Mesendoderm (in vitro differentiated cells): ENCODE results near the gene CLEC4G.
A peak's percentile ranks its signal among the peaks of the same experiment; 100 is the strongest.

Experiments
- DNase-seq: peaks from one replicate; pipeline ENCODE4 v3.0.0; 2013
- H2AK5ac ChIP-seq: 2 replicates; pipeline ENCODE4 v1.6.1; 2013; ENCODE audit warnings: low read length, inconsistent platforms
- H2BK120ac ChIP-seq: 2 replicates; pipeline ENCODE4 v1.6.1; 2013; ENCODE audit warnings: low read depth, mild to moderate bottlenecking, low read length, moderate library complexity, mixed read lengths
- H2BK15ac ChIP-seq: replicated peaks from 2 replicates; pipeline ENCODE4 v1.6.1; 2013; ENCODE audit warnings: low read depth, mild to moderate bottlenecking, moderate library complexity
- H2BK5ac ChIP-seq: 2 replicates; pipeline ENCODE4 v1.6.1; 2013; ENCODE audit warnings: low read length, inconsistent platforms
- H3K18ac ChIP-seq: 2 replicates; pipeline ENCODE4 v1.6.1; 2013; ENCODE audit warnings: mild to moderate bottlenecking, low read length, mixed read lengths
- H3K23ac ChIP-seq: one replicate; pipeline ENCODE4 v1.6.1; 2013; ENCODE audit warnings: low read length
- H3K27ac ChIP-seq: 2 replicates; pipeline ENCODE4 v1.5.1; 2013; ENCODE audit warnings: low read depth, mild to moderate bottlenecking, inconsistent platforms, low read length, moderate library complexity
- H3K27me3 ChIP-seq: 2 replicates; pipeline ENCODE4 v1.6.1; 2013; ENCODE audit warnings: low read length, control low read depth, mild to moderate bottlenecking, inconsistent platforms; ENCODE audit not compliant: insufficient read depth, poor library complexity
- H3K36me3 ChIP-seq: 2 replicates; pipeline ENCODE4 v1.6.1; 2013; ENCODE audit warnings: low read length, inconsistent platforms; ENCODE audit not compliant: control insufficient read depth, insufficient read depth
- H3K4ac ChIP-seq: one replicate; pipeline ENCODE4 v1.6.1; 2013; ENCODE audit warnings: low read depth, mild to moderate bottlenecking, low read length, moderate library complexity
- H3K4me1 ChIP-seq: 2 replicates; pipeline ENCODE4 v1.6.1; 2013; ENCODE audit warnings: low read depth, low read length, inconsistent platforms; ENCODE audit not compliant: control insufficient read depth
- H3K4me2 ChIP-seq: 2 replicates; pipeline ENCODE4 v1.6.1; 2013; ENCODE audit warnings: low read length
- H3K4me3 ChIP-seq: 2 replicates; pipeline ENCODE4 v1.5.1; 2013; ENCODE audit warnings: mild to moderate bottlenecking, low read length
- H3K56ac ChIP-seq: one replicate; pipeline ENCODE4 v1.6.1; 2013; ENCODE audit warnings: low read length
- H3K79me1 ChIP-seq: 2 replicates; pipeline ENCODE4 v1.6.1; 2013; ENCODE audit warnings: low read length, inconsistent platforms
- H3K79me2 ChIP-seq: 2 replicates; pipeline ENCODE4 v1.6.1; 2013; ENCODE audit warnings: mild to moderate bottlenecking, low read length; ENCODE audit not compliant: control insufficient read depth, insufficient read depth
- H3K9ac ChIP-seq: 2 replicates; pipeline ENCODE4 v1.6.1; 2013; ENCODE audit warnings: low read length, inconsistent platforms
- H4K5ac ChIP-seq: one replicate; pipeline ENCODE4 v1.6.1; 2013; ENCODE audit warnings: low read length
- H4K8ac ChIP-seq: one replicate; pipeline ENCODE4 v1.6.1; 2013; ENCODE audit warnings: low read depth, mild to moderate bottlenecking, control low read depth, low read length, moderate library complexity
- WGBS: extraction: QIAGEN DNeasy Blood & Tissue Kit; methylation state at CpG from one replicate; pipeline ENCODE4 v1.1.7; 2013; ENCODE audit warnings: low lambda C conversion rate, missing lambda C conversion rate; ENCODE audit not compliant: insufficient coverage; ENCODE audit errors: extremely low coverage; 5-methylcytosine and 5-hydroxymethylcytosine counted together

Gene CLEC4G

GRCh38 chr19:7756258-7756657 is 24.3 kb upstream of the CLEC4G start:
- Histone ChIP-seq H3K56ac (no peak overlapping the region), H3K79me1 (no peaks in the 10 kb centered on the region), H3K18ac (no peak overlapping the region), H3K27me3 (no peaks in the 10 kb centered on the region), H3K4me2 (no peak overlapping the region), H2BK5ac (no peak overlapping the region), H3K27ac (no peak overlapping the region), H2BK15ac (no peak overlapping the region), H3K79me2 (no peaks in the 10 kb centered on the region), H4K5ac (no peak overlapping the region), H3K23ac (no peak overlapping the region), H2AK5ac (no peak overlapping the region), H3K4ac (no peak overlapping the region), H3K9ac (no peak overlapping the region), H4K8ac (no peak overlapping the region), H3K36me3 (no peaks in the 10 kb centered on the region), H3K4me1 (no peaks in the 10 kb centered on the region), H3K4me3 (no peak overlapping the region), H2BK120ac (no peak overlapping the region)
- DNase-seq: no peak
- no CpG with 5 or more reads among the region's 4 CpGs for WGBS

DNA sequence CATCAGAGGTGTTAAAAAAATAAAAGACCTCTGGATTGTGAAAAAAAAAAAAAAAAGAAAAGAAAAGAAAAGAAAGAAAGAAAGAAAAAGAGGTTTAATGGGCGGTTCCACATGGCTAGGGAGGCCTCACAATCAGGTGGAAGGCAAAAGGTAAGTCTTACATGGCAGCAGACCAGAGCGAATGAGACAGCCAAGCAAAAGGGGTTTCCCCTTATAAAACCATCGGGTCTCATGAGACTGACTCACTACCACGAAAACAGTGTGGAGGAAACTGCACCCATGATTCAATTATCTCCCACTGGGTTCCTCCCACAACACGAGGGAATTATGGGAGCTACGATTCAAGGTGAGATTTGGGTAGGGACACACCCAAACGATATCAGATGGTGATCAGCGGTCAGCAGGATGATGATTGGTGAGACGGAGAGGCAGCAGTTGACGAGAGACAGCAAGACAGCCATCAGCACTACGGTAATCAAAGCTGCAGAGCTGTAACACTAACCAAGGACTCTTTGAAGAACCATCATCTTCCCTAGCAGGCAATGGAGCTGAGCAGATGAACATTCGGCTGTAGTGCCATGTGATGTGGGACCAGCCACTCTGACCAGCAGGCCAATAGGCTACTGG is 19.4 kb upstream of the CLEC4G start:
- H3K4me2 ChIP-seq: no peak overlapping the region
- H3K23ac ChIP-seq: no peak overlapping the region
- no peak overlapping the region for H4K8ac ChIP-seq
- DNase-seq: no peak
- H3K79me2 ChIP-seq: no peaks in the 10 kb centered on the region
- no peak overlapping the region for H2BK5ac ChIP-seq
- no peak overlapping the region for H2BK120ac ChIP-seq
- H3K4me3 ChIP-seq: no peak overlapping the region
- no peak overlapping the region for H2AK5ac ChIP-seq
- H3K18ac ChIP-seq: no peak overlapping the region
- no peaks in the 10 kb centered on the region for H3K36me3 ChIP-seq
- no peak overlapping the region for H2BK15ac ChIP-seq
- H3K27ac ChIP-seq: no peak overlapping the region
- H3K27me3 ChIP-seq: no peaks in the 10 kb centered on the region
- H4K5ac ChIP-seq: no peak overlapping the region
- H3K56ac ChIP-seq: no peak overlapping the region
- WGBS: no CpG with 5 or more reads among the region's 12 CpGs
- no peak overlapping the region for H3K4ac ChIP-seq
- H3K9ac ChIP-seq: no peak overlapping the region
- no peaks in the 10 kb centered on the region for H3K4me1 ChIP-seq
- no peaks in the 10 kb centered on the region for H3K79me1 ChIP-seq

DNA sequence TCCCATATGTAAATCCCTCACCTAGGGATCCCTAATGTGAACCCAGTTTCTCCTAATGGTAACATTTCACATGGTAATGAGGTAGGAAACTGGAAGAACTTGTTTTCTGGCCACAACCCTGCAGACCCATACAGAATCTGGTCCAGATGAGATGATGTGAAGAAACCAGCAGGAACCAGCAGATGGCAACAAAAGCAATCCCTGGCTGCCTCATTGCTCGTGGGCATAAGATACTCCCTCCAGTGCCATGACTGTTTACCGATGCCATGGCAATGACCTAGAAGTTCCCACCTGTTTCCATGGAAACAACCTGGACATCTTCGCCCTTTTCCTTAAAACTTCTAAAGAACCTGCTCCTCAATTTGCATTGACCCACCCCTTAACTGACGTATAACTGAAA is 16.8 kb upstream of the CLEC4G start:
- H3K36me3 ChIP-seq: no peaks in the 10 kb centered on the region
- no peak overlapping the region for H3K27ac ChIP-seq
- H3K27me3 ChIP-seq: no peaks in the 10 kb centered on the region
- H3K18ac ChIP-seq: no peak overlapping the region
- H4K5ac ChIP-seq: no peak overlapping the region
- peak; percentile 88 for DNase-seq
- no peaks in the 10 kb centered on the region for H3K79me1 ChIP-seq
- no peak overlapping the region for H3K9ac ChIP-seq
- H3K56ac ChIP-seq: no peak overlapping the region
- H3K79me2 ChIP-seq: no peaks in the 10 kb centered on the region
- H2BK120ac ChIP-seq: no peak overlapping the region
- no peak overlapping the region for H4K8ac ChIP-seq
- no peak overlapping the region for H3K23ac ChIP-seq
- H2AK5ac ChIP-seq: no peak overlapping the region
- H2BK5ac ChIP-seq: no peak overlapping the region
- no peak overlapping the region for H3K4ac ChIP-seq
- no peak overlapping the region for H2BK15ac ChIP-seq
- no peak overlapping the region for H3K4me2 ChIP-seq
- no peak overlapping the region for H3K4me3 ChIP-seq
- WGBS: no CpG with 5 or more reads among the region's 4 CpGs
- no peaks in the 10 kb centered on the region for H3K4me1 ChIP-seq

DNA sequence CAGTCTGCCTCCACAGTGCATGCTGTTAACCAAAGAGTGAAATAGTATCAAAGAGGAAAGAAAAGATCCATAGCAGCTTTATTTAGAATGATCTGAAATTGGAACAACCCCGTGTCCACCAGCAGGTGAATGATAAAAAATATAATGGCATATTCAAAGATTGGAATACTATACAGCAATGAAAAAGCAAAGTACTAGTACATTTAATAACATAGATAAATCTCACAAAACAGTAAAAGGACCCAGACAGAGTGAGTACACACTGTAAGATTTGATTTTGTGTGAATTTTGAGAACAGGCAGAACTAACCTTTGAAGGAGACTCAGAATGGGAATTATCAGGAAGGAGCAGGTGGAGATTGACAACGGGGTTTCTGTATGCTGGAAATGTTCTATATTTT is 16.3 kb upstream of the CLEC4G start:
- Histone ChIP-seq H3K27ac (no peak overlapping the region), H3K79me2 (no peaks in the 10 kb centered on the region), H3K4me3 (no peak overlapping the region), H3K4ac (no peak overlapping the region), H3K18ac (no peak overlapping the region), H3K56ac (no peak overlapping the region), H3K4me2 (no peak overlapping the region), H4K5ac (no peak overlapping the region), H3K27me3 (no peaks in the 10 kb centered on the region), H2BK15ac (no peak overlapping the region), H3K4me1 (no peaks in the 10 kb centered on the region), H4K8ac (no peak overlapping the region), H2BK5ac (no peak overlapping the region), H3K9ac (no peak overlapping the region), H2BK120ac (no peak overlapping the region), H3K79me1 (no peaks in the 10 kb centered on the region), H2AK5ac (no peak overlapping the region), H3K23ac (no peak overlapping the region), H3K36me3 (no peaks in the 10 kb centered on the region)
- WGBS: no CpG with 5 or more reads among the region's 2 CpGs
- DNase-seq: no peak

DNA sequence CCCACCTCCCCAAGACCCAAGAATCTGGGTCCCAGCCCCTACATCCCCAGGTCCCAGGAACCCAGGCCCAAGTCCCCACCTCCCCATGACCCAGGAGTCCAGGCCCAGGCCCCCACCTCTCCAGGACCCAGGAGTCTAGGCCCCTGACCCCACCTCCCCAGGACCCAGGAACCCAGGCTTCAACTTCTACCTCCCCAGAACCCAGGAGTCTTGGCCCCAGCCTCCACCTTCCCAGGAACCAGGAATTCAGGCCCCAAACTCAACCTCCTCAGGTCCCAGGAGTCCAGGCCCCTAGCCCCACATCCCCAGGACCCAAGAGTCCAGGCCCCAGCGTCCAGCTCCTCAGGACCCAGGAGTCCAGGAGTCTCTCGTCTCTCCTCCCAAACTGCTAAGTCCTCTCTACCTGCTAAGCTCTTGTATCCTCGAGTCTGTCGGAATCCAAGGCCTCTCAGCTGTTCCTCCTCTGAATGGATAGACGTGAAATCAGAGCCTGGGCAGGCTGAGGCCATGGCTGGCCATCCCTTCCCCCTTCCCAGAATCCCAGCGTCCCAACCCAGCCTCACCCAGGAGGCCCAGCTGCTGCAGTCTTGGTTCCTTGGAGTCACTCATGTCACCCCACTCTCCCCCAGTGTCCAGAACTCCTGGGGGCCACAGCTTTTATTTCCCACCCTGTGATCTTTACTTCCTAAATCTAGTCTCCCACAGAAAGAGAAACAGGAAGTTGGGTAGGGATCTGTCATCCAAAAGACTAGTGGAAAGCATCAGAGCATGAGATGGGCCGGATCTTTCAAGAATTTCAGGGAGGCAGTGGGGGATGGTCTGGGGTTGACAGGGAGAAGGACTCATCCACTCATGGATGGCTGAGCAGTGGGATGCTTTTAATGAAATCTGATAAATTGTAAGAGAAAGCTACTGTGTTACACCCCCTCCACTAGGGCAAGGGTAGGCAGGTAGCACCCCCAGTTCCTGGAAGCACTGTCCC is 15.3 kb upstream of the CLEC4G start, which contains the start of gene CD209:
Gene CD209, minus strand, starts transcription at position 632 of the 982 bp plus-strand sequence. Its CDS starts 23 bp downstream, at position 609.
- no peak within 1 kb of the TSS for H3K56ac ChIP-seq
- no peak within 1 kb of the TSS for H2AK5ac ChIP-seq
- no peak within 1 kb of the TSS for H3K9ac ChIP-seq
- no peak for DNase-seq
- H3K27me3 ChIP-seq: no peaks in the 10 kb centered on the region
- H3K4me1 ChIP-seq: no peaks in the 10 kb centered on the region
- no peak within 1 kb of the TSS for H2BK5ac ChIP-seq
- H3K23ac ChIP-seq: no peak within 1 kb of the TSS
- no peak within 1 kb of the TSS for H3K4me3 ChIP-seq
- H3K4me2 ChIP-seq: no peak within 1 kb of the TSS
- H3K27ac ChIP-seq: no peak within 1 kb of the TSS
- WGBS: no CpG with 5 or more reads among the region's 7 CpGs
- no peak within 1 kb of the TSS for H4K5ac ChIP-seq
- no peaks in the 10 kb centered on the region for H3K36me3 ChIP-seq
- H2BK15ac ChIP-seq: no peak within 1 kb of the TSS
- no peak within 1 kb of the TSS for H2BK120ac ChIP-seq
- H3K79me1 ChIP-seq: no peaks in the 10 kb centered on the region
- H3K79me2 ChIP-seq: no peaks in the 10 kb centered on the region
- H3K18ac ChIP-seq: no peak within 1 kb of the TSS
- no peak within 1 kb of the TSS for H3K4ac ChIP-seq
- H4K8ac ChIP-seq: no peak within 1 kb of the TSS
